Smooth muscle cell (in vitro differentiated cells): ENCODE data around the gene CATSPER1. TPM values are rescaled to one million over a fixed set of nuclear protein-coding genes. Genes with fewer than 3 reads are reported as not detected.

ENCODE experiments used
- DNase-seq: peaks from one replicate; lab custom pipeline; 2025; ENCODE audit not compliant: unreplicated experiment; lab: John Stamatoyannopoulos, UW
- H2AFZ ChIP-seq: fragments of 200-600 bp; sonication (generic); 2 replicates; pipeline ENCODE4 v1.6.0; 2016; ENCODE audit warnings: antibody characterized with exemption, low read depth, mild to moderate bottlenecking
- H3F3A ChIP-seq: fragments of 200-600 bp; sonication (generic); 2 replicates; pipeline ENCODE4 v1.6.0; 2017; ENCODE audit warnings: antibody characterized with exemption, low read depth
- H3K27ac ChIP-seq: fragments of 200-600 bp; sonication (generic); 2 replicates; pipeline ENCODE4 v1.5.1; 2016; ENCODE audit warnings: low read depth, mild to moderate bottlenecking
- H3K27me3 ChIP-seq: fragments of 200-600 bp; sonication (generic); 2 replicates; pipeline ENCODE4 v1.6.1; 2016; ENCODE audit warnings: low read depth, mild to moderate bottlenecking
- H3K36me3 ChIP-seq: fragments of 200-600 bp; sonication (generic); 2 replicates; pipeline ENCODE4 v1.5.1; 2016; ENCODE audit warnings: low read depth
- H3K4me1 ChIP-seq: fragments of 200-600 bp; sonication (generic); 2 replicates; pipeline ENCODE4 v1.5.1; 2016; ENCODE audit warnings: low read depth
- H3K4me2 ChIP-seq: fragments of 200-600 bp; sonication (generic); 2 replicates; pipeline ENCODE4 v1.6.0; 2016; ENCODE audit warnings: mild to moderate bottlenecking
- H3K4me3 ChIP-seq: fragments of 200-600 bp; sonication (generic); 2 replicates; pipeline ENCODE4 v1.5.1; 2016; ENCODE audit warnings: mild to moderate bottlenecking
- H3K79me2 ChIP-seq: fragments of 200-600 bp; sonication (generic); 2 replicates; pipeline ENCODE4 v1.6.0; 2016; ENCODE audit warnings: low read depth, mild to moderate bottlenecking
- H3K9ac ChIP-seq: fragments of 200-600 bp; sonication (generic); 2 replicates; pipeline ENCODE4 v1.6.0; 2016; ENCODE audit warnings: low read depth
- H3K9me3 ChIP-seq: fragments of 200-600 bp; sonication (generic); replicated peaks from 2 replicates; pipeline ENCODE4 v1.5.1; 2016; ENCODE audit warnings: low read depth
- H4K20me1 ChIP-seq: fragments of 200-600 bp; sonication (generic); 2 replicates; pipeline ENCODE4 v1.6.0; 2016; ENCODE audit warnings: low read depth
- CTCF ChIP-seq: fragments of 200-600 bp; sonication (generic); IDR thresholded peaks from 2 replicates; pipeline ENCODE4 v1.5.1; 2017; ENCODE audit warnings: borderline replicate concordance, mild to moderate bottlenecking, antibody characterized with exemption; ENCODE audit not compliant: insufficient read depth, poor library complexity, severe bottlenecking
- whole genome bisulfite sequencing: methylation state at CpG from one replicate; pipeline ENCODE4 v1.1.7; 2016; ENCODE audit warnings: low lambda C conversion rate; 5-methylcytosine and 5-hydroxymethylcytosine counted together
- polyA plus RNA-seq: library from polyadenylated mRNA; unstranded; fragments of >200 nt; fragmentation: Nextera tagmentation; extraction: Ambion mirVana; gene quantifications from 2 replicates; pipeline ENCODE4 v1.2.1, GENCODE V29; 2016
- total RNA-seq: library from RNA; depleted of rRNA; stranded (reverse); fragments of >200 nt; gene quantifications from 2 replicates; pipeline ENCODE4 v1.2.3, GENCODE V29; 2014

Gene CATSPER1
- total and polyA plus RNA-seq, 2 experiments from 2014 or later, result 0.55 TPM; not detected in 1

- Histone ChIP-seq H3K27ac (peak overlapping the region; percentile 59), H3F3A (no peaks in the 10 kb centered on the region), H3K9me3 (no peaks in the 10 kb centered on the region), H3K4me1 (no peaks in the 10 kb centered on the region), H3K79me2 (no peaks in the 10 kb centered on the region), H3K9ac (no peak overlapping the region), H3K27me3 (peaks cover 14% of the 10 kb centered on the region), H3K36me3 (no peaks in the 10 kb centered on the region), H3K4me3 (no peak overlapping the region), H4K20me1 (no peaks in the 10 kb centered on the region), H2AFZ (no peak overlapping the region), H3K4me2 (peak overlapping the region; percentile 59)
- DNase-seq, result no peak
- no peak for TF ChIP-seq CTCF
- 38% methylated on average over 7 of the region's 7 CpGs for WGBS
These were observed 10.8 kb downstream of the CATSPER1 start for GRCh38 chr11:66015454-66015881.

- no peaks in the 10 kb centered on the region for H3F3A ChIP-seq
- H3K4me3 ChIP-seq, result no peak overlapping the region
- peaks cover 14% of the 10 kb centered on the region for H3K27me3 ChIP-seq
- no peaks in the 10 kb centered on the region for H3K4me1 ChIP-seq
- no peak for DNase-seq
- no peaks in the 10 kb centered on the region for H3K79me2 ChIP-seq
- peak overlapping the region; percentile 59 for H3K27ac ChIP-seq
- 88% methylated on average over 6 of the region's 6 CpGs for WGBS
- no peaks in the 10 kb centered on the region for H4K20me1 ChIP-seq
- H3K9ac ChIP-seq, result no peak overlapping the region
- no peak for TF ChIP-seq CTCF
- H2AFZ ChIP-seq, result no peak overlapping the region
- no peaks in the 10 kb centered on the region for H3K36me3 ChIP-seq
- H3K4me2 ChIP-seq, result peak overlapping the region; percentile 59
- H3K9me3 ChIP-seq, result no peaks in the 10 kb centered on the region
These were observed 11.3 kb downstream of the CATSPER1 start for GRCh38 chr11:66014804-66015453.

- no peak for DNase-seq
- WGBS, result 91% methylated on average over 7 of the region's 7 CpGs
These were observed 12.5 kb downstream of the CATSPER1 start for GRCh38 chr11:66013762-66014100.

More at GRCh38 chr11:66013762-66014100, 12.5 kb downstream of the CATSPER1 start:
- no peaks in the 10 kb centered on the region for H3K36me3 ChIP-seq
- H3K9me3 ChIP-seq, result no peaks in the 10 kb centered on the region
- no peak overlapping the region for H3K4me3 ChIP-seq
- no peaks in the 10 kb centered on the region for H3K4me1 ChIP-seq
- H2AFZ ChIP-seq, result no peak overlapping the region
- no peak for TF ChIP-seq CTCF
- no peaks in the 10 kb centered on the region for H3F3A ChIP-seq
- no peak overlapping the region for H3K27ac ChIP-seq
- H3K79me2 ChIP-seq, result no peaks in the 10 kb centered on the region
- H3K9ac ChIP-seq, result no peak overlapping the region
- no peak overlapping the region for H3K4me2 ChIP-seq
- H3K27me3 ChIP-seq, result peaks cover 14% of the 10 kb centered on the region
- H4K20me1 ChIP-seq, result no peaks in the 10 kb centered on the region
